Thymus (tissue), 11 donors: ENCODE results near the gene TASOR. TPM values are rescaled to one million over a fixed set of nuclear protein-coding genes. Genes with fewer than 3 reads are reported as not detected.
"Not testable (repeated sequence)": the region's sequence is repeated elsewhere in the genome, so short reads cannot be mapped to it uniquely, and the experiment has no call there.

Experiments
- DNase-seq, 9 donors: peaks; one replicate each; pipeline ENCODE4 v3.0.0-alpha.2; 2013; ENCODE audit warnings: low spot score in 9 of 9, low read depth in 6 of 9, missing footprints in 1 of 9
- H3K27ac ChIP-seq, 2 donors: one replicate each; pipeline ENCODE4 v1.5.1; 2013; ENCODE audit warnings: control low read depth in 1 of 2, low read depth in 1 of 2, low read length in 1 of 2, mild to moderate bottlenecking in 1 of 2, moderate library complexity in 1 of 2
- H3K27me3 ChIP-seq, 2 donors: one replicate each; pipeline ENCODE4 v1.5.1; 2013; ENCODE audit warnings: low read length in 1 of 2; ENCODE audit not compliant: control insufficient read depth in 2 of 2, insufficient read depth in 1 of 2
- H3K36me3 ChIP-seq, 2 donors: one replicate each; pipeline ENCODE4 v1.5.1; 2013; ENCODE audit warnings: low read length in 1 of 2, mild to moderate bottlenecking in 1 of 2, moderate library complexity in 1 of 2; ENCODE audit not compliant: control insufficient read depth in 2 of 2, insufficient read depth in 2 of 2
- H3K4me1 ChIP-seq, 2 donors: one replicate each; pipeline ENCODE4 v1.5.1; 2013; ENCODE audit warnings: low read length in 2 of 2; ENCODE audit not compliant: control insufficient read depth in 2 of 2, insufficient read depth in 2 of 2
- H3K4me3 ChIP-seq, 2 donors: one replicate each; pipeline ENCODE4 v1.5.1; 2013; ENCODE audit warnings: low read length in 2 of 2, control low read depth in 1 of 2, mild to moderate bottlenecking in 1 of 2
- H3K9me3 ChIP-seq, 2 donors: one replicate each; pipeline ENCODE4 v1.5.1; 2013; ENCODE audit warnings: low read length in 1 of 2, mild to moderate bottlenecking in 1 of 2; ENCODE audit not compliant: control insufficient read depth in 2 of 2, insufficient read depth in 1 of 2
- WGBS: extraction: QIAGEN DNeasy Blood & Tissue Kit; methylation state at CpG from one replicate; pipeline ENCODE4 v1.1.7; 2013; 5-methylcytosine and 5-hydroxymethylcytosine counted together
- polyA plus RNA-seq: library from polyadenylated mRNA; stranded (reverse); fragments of 200-250 nt; gene quantifications from one replicate; pipeline ENCODE4 v1.2.3, GENCODE V29; 2013
- total RNA-seq: library from RNA; stranded (reverse); fragments of 120-200 nt; gene quantifications from one replicate; pipeline ENCODE4 v1.2.4, GENCODE V29; 2013
- donor health status: healthy.

TASOR gene
- total and polyA plus RNA-seq, 2 donors = 55.7 to 74.2 TPM

DNA sequence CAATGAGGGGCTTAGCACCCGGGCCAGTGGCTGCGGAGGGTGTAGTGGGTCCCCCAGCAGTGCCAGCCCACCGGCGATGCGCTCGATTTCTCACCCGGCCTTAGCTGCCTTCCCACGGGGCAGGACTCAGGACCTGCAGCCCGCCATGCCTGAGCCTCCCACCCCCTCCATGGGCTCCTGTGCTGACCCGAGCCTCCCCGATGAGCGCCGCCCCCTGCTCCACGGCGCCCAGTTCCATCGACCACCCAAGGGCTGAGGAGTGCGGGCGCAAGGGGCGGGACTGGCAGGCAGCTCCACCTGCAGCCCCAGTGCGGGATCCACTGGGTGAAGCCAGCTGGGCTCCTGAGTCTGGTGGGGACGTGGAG, 8.9 kb upstream of the TASOR start:
- not testable (repeated sequence) for H3K36me3 ChIP-seq, H3K9me3 ChIP-seq, H3K27ac ChIP-seq, DNase-seq, H3K27me3 ChIP-seq, H3K4me3 ChIP-seq
- 99% methylated on average over 21 of the region's 21 CpGs for WGBS
- peaks cover 14 to 18% of the 10 kb centered on the region in 2 donors for H3K4me1 ChIP-seq

DNA sequence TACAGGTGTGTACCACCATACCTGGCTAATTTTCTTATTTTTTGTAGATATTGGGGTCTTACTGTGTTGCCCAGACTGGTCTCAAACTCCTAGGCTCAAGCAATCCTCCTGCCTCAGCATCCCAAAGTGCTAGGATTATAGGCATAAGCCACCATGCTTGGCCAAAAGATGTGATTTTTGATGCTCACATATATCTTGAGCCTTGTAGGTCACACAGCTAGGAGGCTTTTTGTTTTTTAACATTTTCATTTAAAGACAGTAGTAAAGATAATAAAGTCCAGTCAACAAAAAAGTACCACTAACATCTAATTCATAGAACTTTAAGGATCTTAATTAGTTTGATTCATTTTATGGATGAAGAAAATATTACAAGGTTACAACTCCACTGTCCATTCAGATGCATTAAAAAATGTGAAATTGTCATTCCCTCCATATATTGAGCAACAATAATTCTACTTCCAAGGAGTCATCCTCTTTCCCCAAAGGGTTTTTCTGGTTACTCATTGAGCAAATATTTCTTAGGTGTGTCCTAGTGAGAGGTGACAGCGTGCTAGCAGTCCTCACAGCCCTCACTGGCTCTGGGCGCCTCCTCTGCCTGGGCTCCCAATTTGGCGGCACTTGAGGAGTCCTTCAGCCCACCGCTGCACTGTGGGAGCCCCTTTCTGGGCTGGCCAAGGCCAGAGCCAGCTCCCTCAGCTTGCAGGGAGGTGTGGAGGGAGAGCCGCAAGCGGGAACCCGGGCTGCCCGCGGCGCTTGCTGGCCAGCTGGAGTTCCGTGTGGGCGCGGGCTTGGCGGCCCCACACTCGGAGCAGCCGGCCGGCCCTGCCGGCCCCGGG, 8.3 kb upstream of the TASOR start:
- no peak for DNase-seq
- H3K4me3 ChIP-seq = no peak overlapping the region
- H3K4me1 ChIP-seq = peaks cover 14 to 18% of the 10 kb centered on the region in 2 donors
- H3K9me3 ChIP-seq = no peaks in the 10 kb centered on the region
- no peak overlapping the region for H3K27ac ChIP-seq
- no peaks in the 10 kb centered on the region for H3K36me3 ChIP-seq
- H3K27me3 ChIP-seq = no peaks in the 10 kb centered on the region
- WGBS = 99% methylated on average over 19 of the region's 19 CpGs

DNA sequence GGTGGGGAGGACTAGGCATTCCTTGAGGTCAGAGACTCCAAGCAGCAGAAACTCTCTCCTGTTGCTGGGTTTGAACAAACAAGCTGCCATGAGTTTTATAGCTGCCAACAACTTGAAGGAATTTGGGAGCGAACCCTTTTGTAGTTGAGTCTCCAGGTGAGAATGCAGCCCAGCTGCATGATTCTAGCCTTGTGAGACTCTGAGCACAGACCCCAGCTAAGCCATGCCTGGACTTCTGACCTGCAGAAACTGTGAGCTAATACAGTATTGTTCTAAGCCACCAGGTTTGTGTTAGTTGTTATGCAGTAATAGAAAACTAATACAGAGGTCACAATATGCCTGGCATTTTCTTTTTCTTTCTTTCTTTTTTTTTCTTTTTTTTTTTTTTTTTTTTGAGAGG, 6.2 kb upstream of the TASOR start:
- WGBS = 100% methylated on average over 1 of the region's 1 CpG
- no peak overlapping the region for H3K4me3 ChIP-seq
- no peaks in the 10 kb centered on the region for H3K9me3 ChIP-seq
- no peak overlapping the region for H3K27ac ChIP-seq
- H3K4me1 ChIP-seq = peaks cover 7 to 13% of the 10 kb centered on the region in 2 donors
- no peaks in the 10 kb centered on the region for H3K27me3 ChIP-seq
- H3K36me3 ChIP-seq = peaks cover 0 to 6% of the 10 kb centered on the region in 2 donors
- DNase-seq = no peak

DNA sequence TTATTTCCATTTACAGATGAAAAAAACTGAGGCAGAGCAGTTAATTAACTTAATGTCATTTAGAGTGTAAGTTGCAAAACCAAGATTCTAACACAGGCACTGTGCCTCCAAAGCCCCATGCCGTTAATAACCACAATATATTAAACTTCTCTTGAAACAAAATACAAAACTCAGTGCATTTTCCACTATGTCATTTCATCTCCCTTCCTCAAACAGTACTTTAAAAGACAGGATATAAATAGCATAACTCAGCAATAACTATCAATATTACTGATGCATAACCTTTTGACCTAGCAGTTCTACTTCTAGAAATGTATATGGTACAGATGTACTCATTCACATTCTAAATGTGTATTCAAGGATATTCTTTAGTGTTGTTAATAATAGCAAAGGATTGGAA, 5.1 kb upstream of the TASOR start:
- Histone ChIP-seq H3K4me3 (no peak overlapping the region), H3K4me1 (peaks cover 7 to 10% of the 10 kb centered on the region in 2 donors), H3K27ac (no peak overlapping the region), H3K27me3 (no peaks in the 10 kb centered on the region), H3K36me3 (peaks cover 0 to 6% of the 10 kb centered on the region in 2 donors), H3K9me3 (peaks cover 0 to 7% of the 10 kb centered on the region in 2 donors)
- 93% methylated on average over 1 of the region's 1 CpG for WGBS
- DNase-seq = no peak

DNA sequence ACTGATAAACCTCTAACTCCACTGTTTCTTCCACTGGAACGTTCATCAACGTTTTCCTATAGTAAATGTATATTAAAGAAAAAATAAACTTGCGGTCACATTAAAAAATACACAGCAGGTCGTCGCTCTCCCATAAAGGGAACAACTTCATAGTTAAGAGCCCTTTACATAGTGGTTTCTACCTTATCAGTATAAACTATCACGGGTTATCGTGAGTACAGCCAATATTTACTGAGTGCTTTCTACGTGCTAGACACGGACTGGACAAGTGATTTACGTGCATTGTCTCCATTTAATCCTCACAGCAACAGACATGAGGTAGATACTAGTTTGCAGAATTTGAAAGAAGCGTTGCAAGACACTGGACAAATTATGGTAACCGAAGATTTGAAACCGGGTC, 964 bp upstream of the TASOR start:
- H3K4me3 ChIP-seq = no peak overlapping the region
- DNase-seq = no peak
- WGBS = 99% methylated on average over 13 of the region's 13 CpGs

DNA sequence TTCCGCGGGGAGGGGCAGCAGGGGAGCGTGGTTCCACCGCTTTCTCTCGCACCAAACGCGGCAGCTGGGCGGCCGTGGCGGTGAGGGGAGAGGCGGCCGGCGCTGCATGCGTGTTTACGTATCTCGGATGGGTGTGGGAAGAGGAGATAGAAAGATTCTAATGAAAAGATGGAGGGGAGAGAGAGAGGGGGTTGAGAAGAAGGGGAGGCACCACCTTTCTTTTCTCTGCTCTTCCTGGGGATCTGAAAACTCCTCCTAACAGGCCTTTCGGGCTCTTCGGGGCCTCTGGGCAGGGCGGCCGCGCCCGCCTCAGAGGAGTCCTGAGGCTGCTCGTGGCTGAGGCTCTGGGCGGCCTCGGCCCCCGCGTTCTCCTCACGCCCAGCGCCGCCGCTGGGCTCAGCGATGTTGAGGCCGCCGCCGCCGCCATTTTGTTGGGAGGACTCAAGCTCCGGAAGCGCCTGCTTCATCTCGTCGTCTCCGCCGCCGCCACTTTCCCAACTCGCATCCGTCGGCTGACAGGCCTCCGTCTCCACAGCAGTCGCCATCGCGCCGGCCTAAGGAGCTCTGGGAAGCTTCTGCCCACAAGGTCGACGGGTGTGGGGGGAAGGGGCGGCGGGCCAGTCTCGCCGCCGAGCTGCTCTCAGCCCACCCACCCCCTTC, 473 bp downstream of the TASOR start:
- peak; percentile 55 to 91 (median 70) for DNase-seq
- H3K4me1 ChIP-seq = peaks cover 4% of the 10 kb centered on the region in 2 donors

More for the DNA sequence above, 964 bp upstream of the TASOR start:
- Histone ChIP-seq H3K27me3 (no peaks in the 10 kb centered on the region), H3K9me3 (peaks cover 0 to 7% of the 10 kb centered on the region in 2 donors), H3K27ac (no peak overlapping the region), H3K4me1 (peaks cover 4% of the 10 kb centered on the region in 2 donors), H3K36me3 (peaks cover 0 to 6% of the 10 kb centered on the region in 2 donors)

DNA sequence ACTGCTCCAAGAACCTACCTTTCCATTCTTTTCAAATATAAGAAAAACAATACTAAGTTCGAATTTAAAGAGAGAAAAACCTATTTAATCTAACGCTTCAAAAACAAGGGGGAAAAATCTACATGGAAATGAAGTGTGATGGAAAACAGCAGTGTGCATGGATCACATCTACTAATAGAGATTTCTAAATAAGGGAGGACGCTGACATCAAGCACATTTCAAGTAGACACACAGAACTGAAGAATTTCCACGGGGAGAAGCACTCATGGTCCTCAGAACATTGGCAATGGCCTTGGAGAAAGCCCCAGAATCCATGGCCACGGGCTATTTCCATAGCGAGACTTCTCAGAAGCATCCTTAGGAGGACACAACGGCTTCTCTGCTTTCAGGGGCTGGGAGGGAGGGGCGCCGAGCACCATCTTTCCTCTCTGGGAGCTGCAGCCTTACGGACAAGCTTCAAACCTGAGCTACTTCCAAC, 1.0 kb downstream of the TASOR start:
- peaks cover 4% of the 10 kb centered on the region in 2 donors for H3K4me1 ChIP-seq
- peak overlapping the region; percentile 76 to 90 for H3K4me3 ChIP-seq
- peaks cover 0 to 7% of the 10 kb centered on the region in 2 donors for H3K9me3 ChIP-seq
- no peaks in the 10 kb centered on the region for H3K27me3 ChIP-seq
- WGBS = 23% methylated on average over 10 of the region's 10 CpGs
- peak in 1 of 9 donors; percentile 55 for DNase-seq
- H3K36me3 ChIP-seq = peaks cover 3 to 12% of the 10 kb centered on the region in 2 donors
- H3K27ac ChIP-seq = peak overlapping the region; percentile 100

More for the DNA sequence above, 473 bp downstream of the TASOR start:
- under 1% methylated on average over 58 of the region's 58 CpGs for WGBS
- Histone ChIP-seq H3K9me3 (peaks cover 0 to 7% of the 10 kb centered on the region in 2 donors), H3K27me3 (no peaks in the 10 kb centered on the region), H3K4me3 (peak overlapping the region; percentile 76 to 90), H3K27ac (peak overlapping the region; percentile 100), H3K36me3 (peaks cover 3 to 12% of the 10 kb centered on the region in 2 donors)

DNA sequence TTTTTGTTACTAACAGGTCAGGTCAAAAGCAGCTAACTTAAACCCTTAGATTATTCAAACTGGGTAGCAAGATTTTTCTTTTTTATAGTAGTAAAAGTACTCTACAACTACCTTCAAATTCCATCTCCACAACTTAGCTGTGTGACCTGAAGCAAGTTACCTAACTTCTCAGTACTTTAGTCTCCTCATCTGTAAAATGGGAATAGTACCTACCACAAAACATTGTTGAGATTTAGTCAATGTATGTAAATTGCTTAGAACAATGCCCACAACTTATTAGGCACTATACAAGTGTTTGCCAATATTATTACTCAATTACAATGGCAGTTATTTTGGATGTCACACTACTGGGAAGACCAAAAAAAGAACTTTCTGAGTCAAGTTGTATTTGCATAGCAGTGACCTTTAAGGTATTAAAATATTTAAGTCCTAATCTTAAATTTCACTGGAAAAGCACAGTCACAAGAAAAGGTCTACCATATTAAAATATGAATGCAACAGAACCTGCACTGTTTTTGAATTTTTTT, 2.9 kb downstream of the TASOR start:
- H3K27ac ChIP-seq = no peak overlapping the region
- peaks cover 3 to 9% of the 10 kb centered on the region in 2 donors for H3K36me3 ChIP-seq
- H3K27me3 ChIP-seq = no peaks in the 10 kb centered on the region
- H3K9me3 ChIP-seq = peaks cover 0 to 7% of the 10 kb centered on the region in 2 donors
- no peak overlapping the region for H3K4me3 ChIP-seq
- DNase-seq = no peak
- H3K4me1 ChIP-seq = peaks cover 4% of the 10 kb centered on the region in 2 donors

DNA sequence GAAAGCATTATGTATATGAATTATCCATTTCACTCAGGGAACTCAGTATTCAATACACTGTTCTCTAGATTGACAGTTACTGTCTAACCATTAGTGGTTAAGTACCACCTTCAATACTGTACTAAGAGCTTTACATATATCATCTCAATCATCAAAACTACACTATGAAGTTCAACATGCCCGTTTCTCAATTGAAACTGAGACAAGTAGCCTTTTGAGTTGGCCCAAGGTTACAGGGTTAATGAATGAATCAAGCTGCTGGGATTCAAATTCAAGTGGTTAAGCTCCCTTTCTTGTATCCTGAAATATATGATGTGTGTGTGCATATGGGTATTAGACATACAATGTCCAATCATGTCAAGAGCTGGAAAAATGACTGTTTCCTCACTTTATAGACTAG, 5.8 kb downstream of the TASOR start:
- H3K27ac ChIP-seq = no peak overlapping the region
- 93% methylated on average over 1 of the region's 1 CpG for WGBS

More for the DNA sequence above, 5.8 kb downstream of the TASOR start:
- no peaks in the 10 kb centered on the region for H3K9me3 ChIP-seq
- H3K36me3 ChIP-seq = peaks cover 9 to 17% of the 10 kb centered on the region in 2 donors
- DNase-seq = no peak
- H3K4me1 ChIP-seq = no peaks in the 10 kb centered on the region
- no peaks in the 10 kb centered on the region for H3K27me3 ChIP-seq
- H3K4me3 ChIP-seq = no peak overlapping the region
